ENCODE measurements around the gene KIF1A.
A peak's percentile ranks its signal among the peaks of the same experiment; 100 is the strongest.
"Not testable (repeated sequence)": the region's sequence is repeated elsewhere in the genome, so short reads cannot be mapped to it uniquely, and the experiment has no call there.

Gene KIF1A

DNA sequence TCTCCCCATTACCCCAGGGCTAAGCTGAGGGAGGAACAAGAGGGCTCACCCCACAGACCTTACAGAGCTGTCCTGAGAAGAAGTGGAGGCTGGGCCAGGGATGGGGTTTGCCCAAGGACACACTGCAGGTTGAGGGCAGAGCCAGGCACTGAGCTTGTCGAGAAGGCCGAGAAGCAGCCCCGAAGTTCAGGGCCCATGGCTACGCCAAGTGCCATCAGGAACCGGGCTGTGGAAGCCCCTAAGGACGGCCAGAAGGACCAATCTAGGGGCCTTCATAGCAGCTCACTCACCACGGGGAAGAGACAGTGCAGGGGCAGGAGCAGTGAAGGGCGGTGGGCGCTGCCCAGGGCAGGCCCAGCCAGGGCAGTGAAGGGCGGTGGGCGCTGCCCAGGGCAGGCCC, 30.0 kb upstream of the KIF1A start:
- FAIRE-seq (no peak), DNase-seq (ENCODE audit: extremely low spot score, insufficient read length, low read depth) (no peak)

DNA sequence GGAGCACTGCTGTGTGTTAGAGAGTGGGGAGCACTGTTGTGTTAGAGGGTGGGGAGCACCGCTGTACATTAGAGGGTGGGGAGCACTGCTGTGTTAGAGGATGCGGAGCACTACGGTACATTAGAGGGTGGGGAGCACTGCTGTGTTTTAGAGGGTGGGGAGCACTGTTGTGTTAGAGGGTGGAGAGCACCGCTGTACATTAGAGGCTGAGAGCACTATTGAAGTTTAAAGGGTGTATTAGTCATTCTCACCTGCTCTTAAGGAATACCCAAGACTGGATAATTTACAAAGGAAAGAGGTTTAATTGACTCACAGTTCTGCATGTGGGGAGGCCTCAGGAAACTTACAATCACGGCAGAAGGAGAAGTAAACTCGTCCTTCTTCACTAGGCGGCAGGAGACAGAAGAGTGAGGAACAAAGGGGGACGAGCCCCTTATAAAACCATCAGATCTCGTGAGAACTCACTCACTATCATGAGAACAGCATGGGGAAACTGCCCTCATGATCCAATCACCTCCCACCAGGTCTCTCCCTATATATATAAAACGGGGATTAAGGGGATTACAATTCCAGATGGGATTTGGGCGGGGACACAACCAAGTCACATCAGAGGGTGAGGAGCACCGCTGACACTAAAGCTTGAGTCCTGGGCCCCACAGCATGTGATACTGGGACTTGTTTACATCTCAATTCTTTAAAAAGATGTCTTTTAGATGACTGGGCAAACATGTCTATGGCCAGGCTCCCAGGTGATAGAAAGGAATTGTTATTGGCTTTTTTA, 29.1 kb upstream of the KIF1A start:
- FAIRE-seq (no peak), DNase-seq (ENCODE audit: extremely low spot score, insufficient read length, low read depth) (no peak)

DNA sequence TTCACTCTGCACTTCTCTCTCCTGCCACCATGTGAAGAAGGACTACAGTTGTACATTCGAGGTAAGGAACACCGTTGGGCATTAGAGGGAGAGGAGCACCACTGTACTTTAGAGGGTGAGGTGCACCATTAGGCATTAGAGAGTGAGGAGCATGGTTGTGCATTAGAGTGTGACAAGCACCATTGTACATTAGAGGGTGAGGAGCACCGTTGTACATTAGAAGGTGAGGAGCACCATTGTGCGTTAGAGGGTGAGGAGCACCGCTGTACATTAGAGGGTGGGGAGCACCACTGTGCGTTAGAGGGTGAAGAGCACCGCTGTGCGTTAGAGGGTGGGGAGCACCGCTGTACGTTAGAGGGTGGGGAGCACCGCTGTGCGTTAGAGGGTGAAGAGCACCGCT, 27.8 kb upstream of the KIF1A start:
- DNase-seq (ENCODE audit: extremely low spot score, insufficient read length, low read depth) (no peak), FAIRE-seq (no peak)

DNA sequence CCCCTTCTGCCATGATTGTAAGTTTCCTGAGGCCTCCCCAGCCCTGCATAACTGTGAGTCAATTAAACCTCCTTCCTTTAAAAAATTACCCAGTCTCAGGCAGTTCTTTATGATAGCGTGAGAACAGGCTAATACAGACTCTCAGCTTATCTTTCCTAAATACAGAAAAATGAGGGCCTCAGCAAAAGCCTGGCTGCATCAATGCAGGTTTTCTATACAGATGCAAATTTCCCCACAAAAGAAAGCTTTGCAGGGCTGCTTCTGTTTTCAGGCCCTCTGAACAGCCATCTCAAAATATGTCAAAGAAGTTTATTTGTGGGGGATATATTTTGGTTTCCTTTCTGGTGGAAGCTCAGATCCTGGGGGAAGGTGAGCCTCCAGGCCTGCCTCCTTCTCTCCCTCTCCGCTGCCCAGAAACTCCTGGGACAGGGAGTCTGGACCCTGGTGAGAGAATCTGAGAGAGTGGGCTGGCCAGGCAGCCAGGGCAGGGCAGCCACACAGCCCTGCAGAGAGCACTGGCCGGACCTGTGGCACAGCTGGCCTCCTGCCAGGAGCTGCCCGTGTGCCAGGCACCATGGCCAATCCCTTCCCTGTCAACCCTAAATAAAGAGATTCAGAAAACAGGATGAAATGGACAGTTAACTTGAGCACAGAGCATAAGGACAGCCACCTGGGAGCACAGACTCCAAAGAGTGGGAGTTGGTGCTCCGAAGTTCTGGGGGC, 27.0 kb upstream of the KIF1A start:
- no peak for FAIRE-seq
- DNase-seq (ENCODE audit: extremely low spot score, insufficient read length, low read depth), result no peak

DNA sequence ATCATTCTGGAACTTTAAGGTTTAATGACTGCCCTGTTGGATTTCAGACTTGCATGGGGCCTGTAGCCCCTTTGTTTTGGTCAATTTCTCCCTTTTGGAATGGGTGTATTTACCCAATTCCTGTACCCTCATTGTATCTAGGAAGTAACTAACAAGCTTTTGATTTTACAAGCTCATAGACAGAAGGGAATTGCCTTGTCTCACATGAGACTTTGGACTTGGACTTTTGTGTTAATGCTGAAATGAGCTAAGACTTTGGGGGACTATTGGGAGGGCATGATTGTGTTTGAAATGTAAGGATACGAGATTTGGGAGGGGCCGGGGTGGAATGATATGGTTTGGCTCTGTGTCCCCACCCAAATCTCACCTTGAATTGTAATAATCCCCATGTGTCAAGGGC, 26.3 kb upstream of the KIF1A start:
- DNase-seq (ENCODE audit: extremely low spot score, insufficient read length, low read depth); FAIRE-seq: not testable (repeated sequence)

DNA sequence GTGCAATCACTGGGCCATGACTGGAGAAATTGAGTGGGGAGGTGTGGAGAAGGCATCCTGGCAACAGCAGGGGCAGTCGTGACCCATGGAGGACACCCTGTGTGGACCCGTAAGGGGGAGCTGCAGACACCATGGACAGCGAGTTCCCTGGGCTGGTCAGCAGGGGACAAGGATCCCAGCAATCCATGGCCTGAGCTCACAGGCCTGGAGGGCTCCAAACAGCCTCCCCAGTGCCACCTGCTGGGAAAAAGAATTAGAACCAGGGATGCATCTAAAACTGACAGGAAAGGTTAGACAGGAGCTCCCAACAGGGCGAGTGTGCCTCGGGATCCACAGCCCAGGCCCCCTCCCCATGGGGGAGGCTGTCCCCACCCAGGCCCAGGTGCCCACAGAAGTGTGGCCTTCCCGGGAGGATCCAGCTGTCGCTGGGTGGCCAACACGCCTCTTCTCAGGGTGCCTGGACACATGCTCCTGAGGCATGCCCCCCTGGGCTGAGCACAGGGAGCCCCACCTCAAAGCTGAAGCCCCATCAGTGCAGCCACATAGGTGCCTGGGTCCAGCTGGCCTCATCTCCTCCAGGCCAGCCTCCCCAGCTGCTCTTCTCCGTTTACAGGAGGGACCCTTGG, 20.5 kb upstream of the KIF1A start:
- FAIRE-seq (no peak), DNase-seq (ENCODE audit: extremely low spot score, insufficient read length, low read depth) (no peak)

DNA sequence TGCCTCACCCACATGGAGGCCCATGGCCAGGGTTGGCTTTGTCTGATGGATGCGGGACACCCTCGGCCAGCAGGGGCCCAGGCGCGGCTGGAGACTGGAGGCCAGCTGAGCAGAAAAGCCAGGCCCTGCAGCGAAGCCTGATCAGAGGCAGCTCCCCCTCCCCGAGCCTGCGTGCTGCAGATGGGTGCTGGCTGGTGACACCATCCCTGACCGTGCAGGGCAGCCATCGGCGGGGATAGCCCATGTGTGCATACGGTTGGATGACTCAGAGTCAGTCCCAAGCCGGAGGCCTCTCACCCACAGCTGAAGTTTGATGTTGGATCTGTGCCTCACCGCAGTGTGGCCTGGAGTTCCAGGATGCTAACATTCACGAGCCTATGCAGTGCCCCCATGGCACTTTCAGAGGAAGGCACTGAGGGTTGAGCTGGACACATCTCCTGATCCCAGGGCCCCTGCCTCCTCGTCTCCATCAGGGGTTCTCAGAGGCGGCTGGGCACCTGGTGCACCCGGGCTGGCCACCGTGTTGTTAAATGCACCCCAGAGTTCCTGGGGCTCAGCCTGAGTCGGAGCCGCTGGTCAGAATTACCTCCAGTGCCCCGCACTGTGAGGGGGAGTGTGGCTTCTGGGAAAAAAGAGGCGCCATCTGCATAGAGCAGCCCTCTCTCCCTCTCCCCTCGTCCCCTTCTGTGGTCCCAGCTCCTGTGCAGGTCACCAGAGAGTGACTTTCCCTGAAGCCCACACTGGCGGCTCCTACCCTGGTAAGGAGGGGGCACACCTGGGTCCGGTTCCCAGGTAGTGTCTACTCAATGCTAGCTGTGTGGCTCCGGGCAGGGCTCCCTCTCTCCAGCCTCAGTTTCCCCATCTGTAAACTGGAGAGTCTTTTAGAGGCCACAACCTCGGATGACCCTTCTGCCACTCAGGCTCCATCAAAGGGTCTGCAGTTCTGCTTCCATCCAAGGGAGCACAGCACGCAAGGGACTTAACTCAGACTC, 19.4 kb upstream of the KIF1A start:
- DNase-seq (ENCODE audit: extremely low spot score, insufficient read length, low read depth) (no peak), FAIRE-seq (no peak)

DNA sequence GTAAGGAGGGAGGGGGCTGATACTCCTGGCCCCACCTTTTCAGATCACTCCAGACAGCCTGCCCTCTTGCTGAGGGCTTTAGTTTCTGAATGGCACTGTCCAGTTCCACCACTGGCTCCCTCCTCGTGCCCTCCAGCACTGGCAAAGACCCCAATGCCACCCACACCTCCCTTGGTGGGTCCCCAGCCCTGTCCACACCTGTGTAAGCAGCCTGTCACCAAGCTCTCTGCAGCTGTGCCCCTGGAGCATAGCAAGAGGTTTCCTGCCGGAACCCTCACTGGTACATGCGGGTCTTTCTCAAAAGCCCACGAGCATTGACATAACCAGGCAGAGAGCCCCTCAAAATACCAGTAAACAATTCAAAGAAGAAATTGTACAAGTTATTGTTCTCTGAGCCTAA, 17.6 kb upstream of the KIF1A start:
- no peak for DNase-seq (ENCODE audit: extremely low spot score, insufficient read length, low read depth)
- no peak for FAIRE-seq

DNA sequence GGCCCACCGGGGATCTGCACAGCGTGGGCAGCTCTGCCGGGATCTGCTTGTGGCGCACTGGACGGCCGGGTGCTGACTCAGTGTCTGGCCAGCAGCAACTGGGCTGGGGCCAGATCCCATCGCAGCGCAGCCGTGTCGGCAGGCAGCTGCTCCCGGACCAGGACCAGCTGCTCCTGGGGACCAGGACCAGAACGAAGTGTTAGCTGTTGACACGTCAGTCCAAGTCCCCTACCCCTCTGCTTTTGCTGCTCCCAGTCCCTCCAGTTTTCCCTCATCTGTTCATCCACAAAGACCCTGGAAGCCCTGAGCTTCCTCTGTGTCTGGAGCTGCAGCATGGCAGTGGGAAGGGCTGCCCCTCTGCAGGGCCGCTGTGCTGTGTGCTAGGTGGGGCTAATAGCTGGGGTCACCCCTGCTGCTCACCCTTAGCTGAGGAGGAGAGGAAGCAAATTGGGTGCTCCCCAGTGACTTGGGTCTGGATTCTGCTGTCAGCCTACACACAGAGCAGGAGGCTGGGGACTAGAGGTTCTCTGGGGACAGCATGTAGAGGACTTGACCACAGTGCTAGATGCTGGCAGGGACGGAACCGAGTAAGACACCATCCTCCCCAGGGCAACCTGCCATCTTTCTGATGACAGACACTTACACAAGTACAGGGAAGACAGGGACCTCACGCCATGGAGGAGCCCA, 16.9 kb upstream of the KIF1A start:
- DNase-seq (ENCODE audit: extremely low spot score, insufficient read length, low read depth) (no peak), FAIRE-seq (no peak)

DNA sequence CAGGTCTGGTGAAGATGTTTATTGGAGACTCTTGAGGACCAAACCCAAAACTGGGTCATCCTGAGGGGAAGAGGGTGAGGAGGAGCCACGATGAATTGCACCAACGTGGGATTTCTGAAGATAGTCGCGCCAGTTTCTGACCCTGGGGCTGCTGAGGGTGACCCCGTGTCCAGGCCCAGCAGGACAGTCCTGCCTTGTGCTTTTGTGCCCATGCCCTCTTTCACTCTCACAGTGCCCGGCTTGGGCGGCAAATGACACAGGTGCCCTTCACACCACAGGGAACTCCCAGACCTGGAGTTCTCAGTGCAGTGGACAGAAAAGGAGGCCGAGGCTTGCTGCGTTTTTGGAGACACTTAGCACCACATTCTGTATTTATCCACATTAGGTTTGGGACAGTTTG, 15.5 kb upstream of the KIF1A start:
- no peak for DNase-seq (ENCODE audit: extremely low spot score, insufficient read length, low read depth)
- no peak for FAIRE-seq

DNA sequence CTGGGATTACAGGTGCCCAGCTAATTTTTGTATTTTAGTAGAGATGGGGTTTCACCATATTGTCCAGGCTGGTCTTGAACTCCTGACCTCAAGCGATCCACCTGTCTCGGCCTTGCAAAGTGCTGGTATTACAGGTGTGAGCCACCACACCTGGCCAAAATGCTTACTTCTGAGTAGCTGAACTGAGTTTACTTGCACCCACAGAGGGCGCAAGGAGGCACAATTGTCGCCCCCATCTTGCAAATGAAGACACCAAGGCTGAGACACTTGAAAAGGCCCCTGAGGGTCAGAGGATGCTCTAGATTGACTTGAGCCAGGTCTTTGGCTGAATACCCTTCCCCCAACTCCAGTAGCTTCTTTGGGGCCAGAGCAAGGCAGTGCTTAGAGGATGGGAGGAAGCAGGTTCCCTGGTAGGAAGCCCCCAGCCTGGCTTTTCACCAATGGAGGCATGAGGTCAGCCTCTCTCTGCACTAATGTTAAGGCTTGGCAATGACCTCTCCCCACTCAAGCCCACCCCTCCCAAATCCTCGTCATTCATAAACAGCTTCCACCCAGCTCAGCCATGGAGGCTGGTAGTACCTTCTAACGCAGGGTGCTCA, 14.5 kb upstream of the KIF1A start:
- DNase-seq (ENCODE audit: extremely low spot score, insufficient read length, low read depth) (no peak), FAIRE-seq (no peak)

DNA sequence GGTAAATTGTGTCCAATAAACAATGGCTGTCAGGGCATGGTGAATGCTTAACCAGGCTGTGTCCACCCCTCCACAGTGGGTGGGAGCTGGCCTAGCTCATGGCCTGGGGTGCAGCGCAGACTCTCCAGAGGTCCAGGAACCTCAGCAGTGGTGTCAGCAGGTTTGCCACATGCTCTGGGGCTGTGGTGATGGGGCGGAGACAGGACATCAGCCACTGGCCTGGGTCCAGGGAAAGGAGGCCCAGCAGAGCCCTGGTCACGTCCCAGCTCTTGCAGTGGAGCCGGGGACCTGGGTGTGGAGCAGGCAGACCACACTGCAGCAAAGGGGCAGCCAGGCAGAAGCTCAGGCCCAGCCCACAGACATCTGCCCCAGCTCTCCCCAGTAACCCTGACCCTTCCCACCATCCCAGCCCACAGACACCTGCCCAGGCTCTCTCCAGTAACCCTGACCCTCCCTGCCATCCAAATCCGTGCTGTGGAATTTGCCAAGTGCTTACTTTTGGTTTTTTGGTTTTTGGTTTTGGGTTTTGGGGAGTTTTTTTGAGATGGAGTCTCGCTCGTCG, 13.8 kb upstream of the KIF1A start:
- DNase-seq (ENCODE audit: extremely low spot score, insufficient read length, low read depth) (no peak), FAIRE-seq (no peak)

DNA sequence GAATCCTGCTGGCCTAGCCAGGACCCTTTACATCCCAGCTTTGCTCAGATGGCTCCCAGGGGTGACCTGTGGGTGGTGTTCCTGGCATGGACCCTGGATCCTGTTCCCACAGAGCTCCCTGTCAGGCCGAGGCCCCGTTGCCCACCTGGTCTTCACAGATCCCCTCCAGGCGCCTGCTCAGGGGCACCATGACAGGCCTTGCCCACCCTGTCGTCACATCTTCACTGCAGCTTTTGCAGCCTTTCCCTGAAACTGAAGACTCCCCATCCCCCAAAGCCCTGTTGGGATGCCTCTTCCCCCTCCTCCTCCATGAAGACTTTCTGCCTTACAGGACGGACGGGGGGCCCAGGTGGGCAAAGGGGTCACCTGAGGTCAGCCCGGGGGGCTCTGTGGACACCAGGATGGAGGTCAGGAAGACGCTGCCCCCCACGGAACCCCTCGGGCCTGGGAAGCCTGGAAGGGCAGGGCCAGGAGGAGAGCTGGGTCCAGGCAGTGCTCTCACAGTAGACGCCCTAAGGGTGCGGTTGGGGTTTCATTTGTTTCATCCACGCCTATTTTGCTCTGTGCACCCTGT, 13.0 kb upstream of the KIF1A start:
- no peak for DNase-seq (ENCODE audit: extremely low spot score, insufficient read length, low read depth)
- FAIRE-seq, result no peak

DNA sequence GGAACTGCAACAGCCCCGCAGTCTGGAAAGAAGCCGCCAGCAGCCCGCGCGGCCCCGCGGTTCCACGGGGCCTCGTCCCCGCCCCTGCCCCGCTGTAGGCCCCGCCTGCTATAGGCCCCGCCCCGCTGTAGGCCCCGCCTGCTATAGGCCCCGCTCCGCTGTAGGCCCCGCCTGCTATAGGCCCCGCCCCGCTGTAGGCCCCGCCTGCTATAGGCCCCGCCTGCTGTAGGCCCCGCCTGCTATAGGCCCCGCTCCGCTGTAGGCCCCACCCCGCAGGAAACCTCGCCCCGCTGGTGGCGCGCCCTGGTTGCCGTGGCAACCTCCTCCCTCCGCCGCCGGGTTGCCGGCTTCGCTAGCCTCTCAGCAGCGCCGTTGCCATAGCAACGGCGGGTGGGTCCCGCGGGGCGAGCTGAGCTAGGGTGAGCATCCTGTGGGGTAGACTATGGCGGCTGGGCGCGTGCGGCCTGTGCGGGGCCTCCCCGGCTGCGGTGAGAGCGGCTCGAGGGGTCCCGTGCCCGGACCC, 12.2 kb upstream of the KIF1A start:
- FAIRE-seq (peak; percentile 89), DNase-seq (ENCODE audit: extremely low spot score, insufficient read length, low read depth) (peak; percentile 87)

DNA sequence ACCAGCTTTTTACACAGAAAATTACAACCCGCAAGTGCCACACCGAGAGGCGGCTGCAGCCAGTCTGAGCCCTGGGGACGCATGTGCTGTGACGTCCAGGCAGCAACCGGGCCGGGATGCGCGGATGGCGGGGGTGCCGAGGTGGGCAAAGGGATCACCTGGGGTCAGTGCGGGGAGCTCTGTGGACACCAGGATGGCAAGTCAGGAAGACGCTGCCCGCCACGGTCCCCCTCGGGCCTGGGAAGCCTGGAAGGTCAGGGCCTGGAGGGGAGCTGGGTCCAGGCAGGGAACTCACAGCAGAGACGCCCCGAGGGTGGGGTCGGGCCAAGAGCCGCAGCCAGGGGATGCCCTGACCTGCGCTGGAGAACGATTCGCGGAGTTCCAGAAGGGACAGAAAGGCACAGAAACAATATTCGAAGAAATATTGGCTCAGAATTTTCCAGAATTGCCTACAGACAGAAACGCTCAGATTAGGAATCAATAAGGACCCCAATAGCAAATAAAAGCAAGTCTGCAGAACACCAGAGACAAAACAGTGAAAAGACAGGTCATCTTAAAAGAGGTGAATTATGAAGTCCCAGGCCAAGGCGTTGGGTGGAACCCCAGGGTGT, 11.7 kb upstream of the KIF1A start:
- DNase-seq (ENCODE audit: extremely low spot score, insufficient read length, low read depth) (no peak), FAIRE-seq (no peak)

DNA sequence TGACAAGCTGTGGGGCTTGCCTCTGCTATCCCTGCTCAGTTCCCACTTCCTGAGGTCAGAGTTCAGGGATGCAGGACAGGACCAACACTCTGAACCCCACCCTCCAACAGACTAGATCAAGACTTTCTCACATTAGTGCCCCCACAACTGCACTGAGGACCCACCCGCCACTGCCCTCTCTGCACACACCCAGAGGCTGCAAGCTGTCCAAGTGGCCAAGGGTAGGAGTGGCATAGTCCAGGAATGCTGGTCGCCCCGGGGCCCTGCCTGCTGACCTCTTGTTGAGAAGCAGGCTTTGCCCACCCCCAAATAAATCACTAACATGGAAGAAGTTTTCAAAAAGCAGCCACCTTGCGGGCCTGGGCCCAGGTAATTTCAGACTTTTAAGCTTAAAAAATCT, 5.5 kb upstream of the KIF1A start:
- no peak for FAIRE-seq
- no peak for DNase-seq (ENCODE audit: extremely low spot score, insufficient read length, low read depth)

DNA sequence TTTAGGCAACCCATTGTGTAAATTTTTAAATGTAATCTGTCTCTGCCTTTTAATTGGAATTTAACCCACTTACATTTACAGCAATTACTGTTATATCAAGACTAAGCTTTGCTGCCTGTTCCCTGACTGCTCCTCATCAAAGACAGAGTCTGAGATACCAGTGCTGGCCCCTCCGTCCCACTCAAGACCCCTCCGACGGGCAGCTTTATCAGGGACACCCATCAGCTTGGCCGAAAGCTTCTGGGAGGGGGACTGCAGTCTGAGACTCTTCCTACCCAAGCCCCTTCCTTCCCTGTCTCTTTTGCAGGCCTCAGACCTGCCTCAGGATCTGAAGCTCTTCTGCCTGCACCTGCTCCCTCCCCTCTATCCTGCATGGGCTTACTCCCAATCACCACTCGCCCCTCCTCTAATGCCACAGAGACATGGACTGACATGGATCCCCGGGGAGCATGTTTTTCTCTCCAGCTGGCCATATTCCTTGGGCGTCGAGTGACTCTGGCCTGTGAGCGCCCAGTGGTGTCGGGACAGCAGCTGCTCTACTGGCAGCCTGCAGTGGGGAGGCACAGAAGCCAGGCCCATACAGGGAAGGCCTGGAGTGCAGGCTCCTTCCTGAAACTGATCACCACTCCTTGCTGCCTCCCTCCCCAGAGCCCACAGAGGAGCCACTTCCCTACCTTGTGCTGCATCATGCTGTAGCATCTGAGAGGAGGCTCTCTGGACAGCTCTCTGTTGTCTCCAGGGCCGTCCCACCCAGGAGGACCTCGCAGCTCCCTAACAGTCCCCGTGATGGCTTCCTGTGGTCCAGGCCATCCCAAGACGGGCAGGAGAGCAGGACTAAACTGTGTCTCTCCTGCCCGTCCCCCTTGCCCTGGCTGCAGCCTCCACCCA, 3.7 kb upstream of the KIF1A start:
- DNase-seq (ENCODE audit: extremely low spot score, insufficient read length, low read depth), result no peak
- no peak for FAIRE-seq

All from GM18507 (cell line).